Measurements from ENCODE around the gene SCAF11.

- TF ChIP-seq EP300 (IDR thresholded peaks at IDR 0.05), result no peak
- TF ChIP-seq CTCF (IDR thresholded peaks at IDR 0.05), result no peak
- no peak for TF ChIP-seq KDM5A (IDR thresholded peaks at IDR 0.05)
- no peak for TF ChIP-seq POLR2AphosphoS2 (conservative IDR thresholded peaks at IDR 0.05; ENCODE audit: low read length)
- no peak for TF ChIP-seq JUNB (IDR thresholded peaks at IDR 0.05)
Measured at GRCh38 chr12:45939759-45940158, 50.6 kb downstream of the SCAF11 start.

All from A549 (cell line).